Neural progenitor cell (in vitro differentiated cells): Measurements from ENCODE around the gene PM20D2.

Experiments
- CTCF ChIP-seq: fragments of 200-600 bp; sonication (generic); IDR thresholded peaks from 2 replicates; pipeline ENCODE4 v1.5.1; 2017; ENCODE audit warnings: antibody characterized with exemption, mild to moderate bottlenecking
- EZH2 ChIP-seq: fragments of 200-600 bp; sonication (generic); IDR thresholded peaks from 2 replicates; pipeline ENCODE4 v1.6.1; 2017; ENCODE audit warnings: antibody characterized with exemption, mild to moderate bottlenecking, moderate library complexity
- EZH2phosphoT487 ChIP-seq: fragments of 200-600 bp; sonication (generic); IDR thresholded peaks from 2 replicates; pipeline ENCODE4 v1.6.1; 2017; ENCODE audit warnings: antibody characterized with exemption

- TF ChIP-seq CTCF (no peak), EZH2phosphoT487 (no peak), EZH2 (no peak)
Measured at GRCh38 chr6:89145091-89145955, 532 bp upstream of the PM20D2 start.
